WTC11 (cell line): ENCODE results near the gene PHLDB2. TPM values are rescaled to one million over a fixed set of nuclear protein-coding genes. Genes with fewer than 3 reads are reported as not detected.
A peak's percentile ranks its signal among the peaks of the same experiment; 100 is the strongest.

ENCODE experiments used
- ATAC-seq: fragments of 200-7000 bp; cut with Tn5 transposase; 2 replicates; pipeline ENCODE4 v1.10.0; 2021; ENCODE audit warnings: mild to moderate bottlenecking, moderate library complexity
- CTCF ChIA-PET: fragments of 300-600 bp; sonication (Branson Sonifier 250); formaldehyde crosslinking; loops from one replicate; lab custom pipeline; 2021; ENCODE audit warnings: antibody characterized with exemption; lab: Charles Lee
- POLR2A ChIA-PET: fragments of 350-600 bp; sonication (Branson Sonifier 250); formaldehyde crosslinking; loops from one replicate; lab custom pipeline; 2021; ENCODE audit warnings: antibody characterized with exemption; lab: Charles Lee
- DNase-seq: peaks from one replicate; pipeline ENCODE4 v3.0.0; 2021; ENCODE audit warnings: low spot score
- H3K27ac Mint-ChIP-seq: 2 replicates; pipeline ENCODE4 v1.8.0; 2021; ENCODE audit warnings: mixed read lengths
- H3K27me3 Mint-ChIP-seq: 2 replicates; pipeline ENCODE4 v1.8.0; 2021; ENCODE audit warnings: low read depth, mild to moderate bottlenecking, moderate library complexity, mixed read lengths
- H3K36me3 Mint-ChIP-seq: 2 replicates; pipeline ENCODE4 v1.8.0; 2021; ENCODE audit warnings: mixed read lengths
- H3K4me1 Mint-ChIP-seq: 2 replicates; pipeline ENCODE4 v1.8.0; 2022; ENCODE audit warnings: mixed read lengths
- H3K4me3 Mint-ChIP-seq: 2 replicates; pipeline ENCODE4 v1.8.0; 2021; ENCODE audit warnings: mild to moderate bottlenecking, moderate library complexity, mixed read lengths
- H3K9me3 Mint-ChIP-seq: 2 replicates; pipeline ENCODE4 v1.8.0; 2021; ENCODE audit warnings: mixed read lengths
- CBFB ChIP-seq: sonication (generic); formaldehyde crosslinking; IDR thresholded peaks from 2 replicates; pipeline ENCODE4 v1.8.1; 2022; ENCODE audit warnings: mild to moderate bottlenecking, low read depth, missing genetic modification reagents
- ELF4 ChIP-seq: sonication (generic); formaldehyde crosslinking; IDR thresholded peaks from 2 replicates; pipeline ENCODE4 v1.8.1; 2022; ENCODE audit warnings: low read depth, mild to moderate bottlenecking, moderate library complexity, missing genetic modification reagents
- ESRRA ChIP-seq: sonication (generic); formaldehyde crosslinking; IDR thresholded peaks from 2 replicates; pipeline ENCODE4 v1.8.1; 2022; ENCODE audit warnings: mild to moderate bottlenecking, missing genetic modification reagents, borderline replicate concordance
- ETV6 ChIP-seq: sonication (generic); formaldehyde crosslinking; IDR thresholded peaks from 2 replicates; pipeline ENCODE4 v1.8.1; 2022; ENCODE audit warnings: mild to moderate bottlenecking, missing genetic modification reagents
- FOXK1 ChIP-seq: sonication (generic); formaldehyde crosslinking; IDR thresholded peaks from 2 replicates; pipeline ENCODE4 v1.8.0; 2022; ENCODE audit warnings: mild to moderate bottlenecking, moderate library complexity, missing genetic modification reagents
- JAZF1 ChIP-seq: fragments of 250-450 bp; sonication (Bioruptor Pico); IDR thresholded peaks from 2 replicates; pipeline ENCODE4 v1.9.0; 2021; ENCODE audit warnings: moderate library complexity, mild to moderate bottlenecking, inconsistent platforms
- NR3C1 ChIP-seq: sonication (generic); formaldehyde crosslinking; conservative IDR thresholded peaks from 2 replicates; pipeline ENCODE4 v1.8.1; 2023; ENCODE audit warnings: low read depth, mild to moderate bottlenecking, missing genetic modification reagents
- OVOL2 ChIP-seq: fragments of 250-450 bp; sonication (Bioruptor Pico); IDR thresholded peaks from 2 replicates; pipeline ENCODE4 v1.9.0; 2021; ENCODE audit warnings: mild to moderate bottlenecking, borderline replicate concordance
- RORB ChIP-seq: fragments of 250-450 bp; sonication (Bioruptor Pico); IDR thresholded peaks from 2 replicates; pipeline ENCODE4 v1.9.0; 2021; ENCODE audit warnings: mild to moderate bottlenecking
- SMAD3 ChIP-seq: sonication (generic); formaldehyde crosslinking; IDR thresholded peaks from 2 replicates; pipeline ENCODE4 v1.8.0; 2022; ENCODE audit warnings: missing genetic modification reagents, mild to moderate bottlenecking, borderline replicate concordance
- SMAD4 ChIP-seq: sonication (generic); formaldehyde crosslinking; IDR thresholded peaks from 2 replicates; pipeline ENCODE4 v1.8.0; 2022; ENCODE audit warnings: mild to moderate bottlenecking, missing genetic modification reagents
- ZNF121 ChIP-seq: sonication (generic); formaldehyde crosslinking; IDR thresholded peaks from 2 replicates; pipeline ENCODE4 v1.8.0; 2023; ENCODE audit warnings: missing genetic modification reagents
- ZNF219 ChIP-seq: sonication (generic); formaldehyde crosslinking; IDR thresholded peaks from 2 replicates; pipeline ENCODE4 v1.8.0; 2023; ENCODE audit warnings: missing genetic modification reagents, mild to moderate bottlenecking, borderline replicate concordance
- ZNF263 ChIP-seq: sonication (generic); formaldehyde crosslinking; IDR thresholded peaks from 2 replicates; pipeline ENCODE4 v1.8.1; 2022; ENCODE audit warnings: low read depth, mild to moderate bottlenecking, moderate library complexity, missing genetic modification reagents
- ZNF423 ChIP-seq: fragments of 250-450 bp; sonication (Bioruptor Pico); IDR thresholded peaks from 2 replicates; pipeline ENCODE4 v2.1.2; 2022; ENCODE audit warnings: mild to moderate bottlenecking, moderate library complexity
- total RNA-seq: library from RNA; stranded (reverse); gene quantifications from 3 replicates; pipeline ENCODE4 v1.2.3, GENCODE V29; 2021
- TF ChIP-seq, protein P1 (sequence below): sonication (generic); formaldehyde crosslinking; IDR thresholded peaks from 2 replicates; pipeline ENCODE4 v1.8.1; 2022; ENCODE audit warnings: mild to moderate bottlenecking, moderate library complexity, missing genetic modification reagents
- TF ChIP-seq, protein P2 (sequence below): sonication (generic); formaldehyde crosslinking; IDR thresholded peaks from 2 replicates; pipeline ENCODE4 v1.8.1; 2023; ENCODE audit warnings: mild to moderate bottlenecking, missing genetic modification reagents, moderate library complexity
- TF ChIP-seq, protein P3 (sequence below): fragments of 200-600 bp; IDR thresholded peaks from 2 replicates; pipeline ENCODE4 v1.8.0; 2022; ENCODE audit warnings: antibody characterized with exemption
- TF ChIP-seq, protein P4 (sequence below): sonication (generic); formaldehyde crosslinking; IDR thresholded peaks from 2 replicates; pipeline ENCODE4 v1.8.0; 2023; ENCODE audit warnings: mild to moderate bottlenecking, missing genetic modification reagents

Gene PHLDB2
- total RNA-seq, 1 experiment from 2014 or later, result 40.3 TPM

DNA sequence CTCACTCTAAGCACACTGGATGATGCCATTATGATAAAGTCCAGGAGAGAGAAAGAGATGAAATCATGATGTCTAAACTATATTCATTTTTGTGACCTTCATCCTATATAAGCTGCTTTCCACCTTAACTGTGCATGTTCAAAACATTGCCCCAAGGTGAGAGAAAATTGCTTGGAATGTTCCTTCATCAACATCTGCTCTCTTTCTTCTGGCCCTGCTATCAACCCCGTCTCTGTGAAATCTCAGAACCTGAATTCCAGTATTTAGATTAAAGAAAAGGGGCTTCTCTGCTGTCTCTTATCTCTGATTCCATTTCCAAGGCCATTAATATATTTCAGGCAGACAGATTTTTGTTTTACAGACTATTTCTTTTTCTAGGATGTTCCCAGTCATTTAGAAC, 47.3 kb upstream of the PHLDB2 start (continued):
- TF ChIP-seq ESRRA (CRISPR knock-in tag) (no peak), ELF4 (CRISPR knock-in tag) (no peak), ZNF219 (CRISPR knock-in tag) (no peak)
- TF ChIP-seq, protein P1, sequence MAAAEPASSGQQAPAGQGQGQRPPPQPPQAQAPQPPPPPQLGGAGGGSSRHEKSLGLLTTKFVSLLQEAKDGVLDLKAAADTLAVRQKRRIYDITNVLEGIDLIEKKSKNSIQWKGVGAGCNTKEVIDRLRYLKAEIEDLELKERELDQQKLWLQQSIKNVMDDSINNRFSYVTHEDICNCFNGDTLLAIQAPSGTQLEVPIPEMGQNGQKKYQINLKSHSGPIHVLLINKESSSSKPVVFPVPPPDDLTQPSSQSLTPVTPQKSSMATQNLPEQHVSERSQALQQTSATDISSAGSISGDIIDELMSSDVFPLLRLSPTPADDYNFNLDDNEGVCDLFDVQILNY (CRISPR knock-in tag), result no peak
- TF ChIP-seq, all 79 proteins: peak for 0

DNA sequence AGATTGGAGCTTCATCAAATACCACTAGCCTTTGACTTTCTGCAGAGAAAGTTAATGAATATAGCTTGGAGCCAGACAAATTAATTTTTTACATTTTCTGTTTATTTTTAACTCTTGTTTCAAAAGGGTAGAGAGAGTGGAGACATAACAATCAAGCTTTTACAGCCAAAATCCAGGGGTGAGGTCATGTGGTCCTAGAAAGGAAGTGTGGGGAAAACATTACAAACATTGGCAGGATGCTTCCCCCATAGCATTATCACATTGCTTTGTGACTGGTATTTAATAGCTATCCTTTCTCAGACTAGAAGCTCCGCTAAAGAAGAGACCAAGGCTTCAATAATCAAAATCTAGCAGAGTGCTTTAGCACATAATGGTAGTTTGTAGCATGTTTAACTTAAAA, 46.4 kb upstream of the PHLDB2 start:
- H3K9me3 Mint-ChIP-seq, result peaks cover 33% of the 10 kb centered on the region
- peaks cover 24% of the 10 kb centered on the region for H3K36me3 Mint-ChIP-seq
- peaks cover 3% of the 10 kb centered on the region; the same call in 1 of the 2 replicates for H3K4me1 Mint-ChIP-seq
- no peak overlapping the region for H3K27ac Mint-ChIP-seq
- no peak overlapping the region for H3K4me3 Mint-ChIP-seq
- H3K27me3 Mint-ChIP-seq, result no peaks in the 10 kb centered on the region; the same call in 1 of the 2 replicates
- ChIA-PET CTCF (no interaction called here), POLR2A (no interaction called here)
- TF ChIP-seq RORB (CRISPR knock-in tag), result no peak
- TF ChIP-seq, protein P2, sequence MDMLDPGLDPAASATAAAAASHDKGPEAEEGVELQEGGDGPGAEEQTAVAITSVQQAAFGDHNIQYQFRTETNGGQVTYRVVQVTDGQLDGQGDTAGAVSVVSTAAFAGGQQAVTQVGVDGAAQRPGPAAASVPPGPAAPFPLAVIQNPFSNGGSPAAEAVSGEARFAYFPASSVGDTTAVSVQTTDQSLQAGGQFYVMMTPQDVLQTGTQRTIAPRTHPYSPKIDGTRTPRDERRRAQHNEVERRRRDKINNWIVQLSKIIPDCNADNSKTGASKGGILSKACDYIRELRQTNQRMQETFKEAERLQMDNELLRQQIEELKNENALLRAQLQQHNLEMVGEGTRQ (CRISPR knock-in tag), result 0 out of 2 replicates have a peak, but pooled peaks have one; percentile 7
- TF ChIP-seq ESRRA (CRISPR knock-in tag), result no peak
- DNase-seq (no peak), ATAC-seq (no peak)

DNA sequence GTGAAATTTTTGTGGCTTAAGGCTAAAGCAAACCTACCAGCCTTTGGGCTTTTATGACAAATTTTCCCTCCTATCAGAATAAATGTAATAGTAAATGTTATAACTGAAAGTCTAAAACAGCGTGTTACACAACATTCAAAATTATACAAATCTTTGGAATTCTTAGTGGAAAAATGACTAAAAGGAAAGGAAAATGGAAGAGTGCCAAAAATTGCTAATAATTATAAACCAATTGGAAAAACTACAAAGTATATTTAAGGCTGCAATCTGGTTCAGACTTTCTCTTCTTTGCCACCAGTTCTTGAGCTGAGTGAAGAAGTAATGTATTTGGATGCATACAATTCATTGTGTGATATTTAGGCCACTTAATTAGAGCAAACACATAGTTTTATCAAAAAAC, 45.6 kb upstream of the PHLDB2 start:
- TF ChIP-seq CBFB (CRISPR knock-in tag) (no peak), FOXK1 (CRISPR knock-in tag) (no peak), ZNF121 (CRISPR knock-in tag) (no peak), OVOL2 (CRISPR knock-in tag) (no peak), ZNF423 (CRISPR knock-in tag) (no peak)
- TF ChIP-seq, protein P3, sequence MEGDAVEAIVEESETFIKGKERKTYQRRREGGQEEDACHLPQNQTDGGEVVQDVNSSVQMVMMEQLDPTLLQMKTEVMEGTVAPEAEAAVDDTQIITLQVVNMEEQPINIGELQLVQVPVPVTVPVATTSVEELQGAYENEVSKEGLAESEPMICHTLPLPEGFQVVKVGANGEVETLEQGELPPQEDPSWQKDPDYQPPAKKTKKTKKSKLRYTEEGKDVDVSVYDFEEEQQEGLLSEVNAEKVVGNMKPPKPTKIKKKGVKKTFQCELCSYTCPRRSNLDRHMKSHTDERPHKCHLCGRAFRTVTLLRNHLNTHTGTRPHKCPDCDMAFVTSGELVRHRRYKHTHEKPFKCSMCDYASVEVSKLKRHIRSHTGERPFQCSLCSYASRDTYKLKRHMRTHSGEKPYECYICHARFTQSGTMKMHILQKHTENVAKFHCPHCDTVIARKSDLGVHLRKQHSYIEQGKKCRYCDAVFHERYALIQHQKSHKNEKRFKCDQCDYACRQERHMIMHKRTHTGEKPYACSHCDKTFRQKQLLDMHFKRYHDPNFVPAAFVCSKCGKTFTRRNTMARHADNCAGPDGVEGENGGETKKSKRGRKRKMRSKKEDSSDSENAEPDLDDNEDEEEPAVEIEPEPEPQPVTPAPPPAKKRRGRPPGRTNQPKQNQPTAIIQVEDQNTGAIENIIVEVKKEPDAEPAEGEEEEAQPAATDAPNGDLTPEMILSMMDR, result no peak
- TF ChIP-seq, protein P4, sequence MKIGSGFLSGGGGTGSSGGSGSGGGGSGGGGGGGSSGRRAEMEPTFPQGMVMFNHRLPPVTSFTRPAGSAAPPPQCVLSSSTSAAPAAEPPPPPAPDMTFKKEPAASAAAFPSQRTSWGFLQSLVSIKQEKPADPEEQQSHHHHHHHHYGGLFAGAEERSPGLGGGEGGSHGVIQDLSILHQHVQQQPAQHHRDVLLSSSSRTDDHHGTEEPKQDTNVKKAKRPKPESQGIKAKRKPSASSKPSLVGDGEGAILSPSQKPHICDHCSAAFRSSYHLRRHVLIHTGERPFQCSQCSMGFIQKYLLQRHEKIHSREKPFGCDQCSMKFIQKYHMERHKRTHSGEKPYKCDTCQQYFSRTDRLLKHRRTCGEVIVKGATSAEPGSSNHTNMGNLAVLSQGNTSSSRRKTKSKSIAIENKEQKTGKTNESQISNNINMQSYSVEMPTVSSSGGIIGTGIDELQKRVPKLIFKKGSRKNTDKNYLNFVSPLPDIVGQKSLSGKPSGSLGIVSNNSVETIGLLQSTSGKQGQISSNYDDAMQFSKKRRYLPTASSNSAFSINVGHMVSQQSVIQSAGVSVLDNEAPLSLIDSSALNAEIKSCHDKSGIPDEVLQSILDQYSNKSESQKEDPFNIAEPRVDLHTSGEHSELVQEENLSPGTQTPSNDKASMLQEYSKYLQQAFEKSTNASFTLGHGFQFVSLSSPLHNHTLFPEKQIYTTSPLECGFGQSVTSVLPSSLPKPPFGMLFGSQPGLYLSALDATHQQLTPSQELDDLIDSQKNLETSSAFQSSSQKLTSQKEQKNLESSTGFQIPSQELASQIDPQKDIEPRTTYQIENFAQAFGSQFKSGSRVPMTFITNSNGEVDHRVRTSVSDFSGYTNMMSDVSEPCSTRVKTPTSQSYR (CRISPR knock-in tag), result no peak
- peaks cover 33% of the 10 kb centered on the region for H3K9me3 Mint-ChIP-seq
- H3K27ac Mint-ChIP-seq, result no peak overlapping the region
- CTCF ChIA-PET, result no interaction called here
- peaks cover 3% of the 10 kb centered on the region; the same call in 1 of the 2 replicates for H3K4me1 Mint-ChIP-seq
- ATAC-seq (no peak), DNase-seq (no peak)
- peaks cover 24% of the 10 kb centered on the region for H3K36me3 Mint-ChIP-seq
- POLR2A ChIA-PET, result no interaction called here
- no peak overlapping the region for H3K4me3 Mint-ChIP-seq
- no peaks in the 10 kb centered on the region; the same call in 1 of the 2 replicates for H3K27me3 Mint-ChIP-seq

DNA sequence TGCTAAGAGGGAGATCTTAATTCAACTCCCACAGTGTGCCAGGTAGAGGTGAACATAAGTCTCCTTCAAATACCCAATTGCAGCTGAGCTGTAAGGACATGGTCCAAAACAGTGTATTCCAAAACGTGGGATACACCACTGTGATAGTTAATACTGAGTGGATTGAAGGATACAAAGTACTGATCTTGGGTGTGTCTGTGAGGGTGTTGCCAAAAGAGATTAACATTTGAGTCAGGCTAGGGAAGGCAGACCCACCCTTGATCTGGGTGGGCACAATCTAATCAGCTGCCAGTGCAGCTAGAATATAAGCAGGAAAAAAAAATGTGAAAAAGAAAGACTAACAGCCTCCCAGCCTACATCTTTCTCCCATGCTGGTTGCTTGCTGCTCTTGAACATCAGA, 45.1 kb upstream of the PHLDB2 start:
- no peak for ATAC-seq
- POLR2A ChIA-PET, result no interaction called here
- CTCF ChIA-PET, result no interaction called here
- no peak overlapping the region for H3K4me3 Mint-ChIP-seq
- H3K9me3 Mint-ChIP-seq, result peaks cover 38% of the 10 kb centered on the region
- peaks cover 26% of the 10 kb centered on the region for H3K36me3 Mint-ChIP-seq
- H3K27ac Mint-ChIP-seq, result no peak overlapping the region
- no peaks in the 10 kb centered on the region; the same call in 1 of the 2 replicates for H3K27me3 Mint-ChIP-seq
- peaks cover 3% of the 10 kb centered on the region; the same call in 1 of the 2 replicates for H3K4me1 Mint-ChIP-seq
- no peak for DNase-seq
- TF ChIP-seq ZNF263 (CRISPR knock-in tag), result no peak
- TF ChIP-seq, protein P3, result no peak
- no peak for TF ChIP-seq SMAD3
- no peak for TF ChIP-seq ETV6 (CRISPR knock-in tag)
- no peak for TF ChIP-seq SMAD4 (CRISPR knock-in tag)
- no peak for TF ChIP-seq NR3C1
- TF ChIP-seq JAZF1 (CRISPR knock-in tag), result no peak
